GM23338 (cell line): ENCODE data around the gene DZIP1.

Experiments used
- CREB1 ChIP-seq: fragments of 250-450 bp; sonication (Bioruptor Pico); IDR thresholded peaks from 2 replicates; pipeline ENCODE4 v1.5.0; 2020; ENCODE audit warnings: low read depth, mild to moderate bottlenecking, moderate library complexity
- EZH2phosphoT487 ChIP-seq: fragments of 200-600 bp; sonication (generic); IDR thresholded peaks from one replicate; pipeline ENCODE4 v1.8.1; 2018; ENCODE audit warnings: antibody characterized with exemption; ENCODE audit not compliant: unreplicated experiment
- REST ChIP-seq: IDR thresholded peaks from one replicate; pipeline ENCODE4 v1.6.1; 2018; ENCODE audit warnings: antibody characterized with exemption; ENCODE audit not compliant: unreplicated experiment
- ZNF331 ChIP-seq: fragments of 250-450 bp; sonication (Bioruptor Pico); IDR thresholded peaks from 2 replicates; pipeline ENCODE4 v1.5.0; 2020; ENCODE audit warnings: low read depth, mild to moderate bottlenecking, moderate library complexity
- TF ChIP-seq, protein P1 (sequence below), 2 experiments: fragments of 200-600 bp in 1 of 2; sonication (generic) in 1 of 2; conservative IDR thresholded peaks; 2 replicates each; pipeline versions ENCODE4 v1.5.1 to v1.6.1; 2016 to 2017; ENCODE audit warnings: antibody characterized with exemption in 2 of 2, low read depth in 2 of 2, mild to moderate bottlenecking in 2 of 2, moderate library complexity in 1 of 2

DNA sequence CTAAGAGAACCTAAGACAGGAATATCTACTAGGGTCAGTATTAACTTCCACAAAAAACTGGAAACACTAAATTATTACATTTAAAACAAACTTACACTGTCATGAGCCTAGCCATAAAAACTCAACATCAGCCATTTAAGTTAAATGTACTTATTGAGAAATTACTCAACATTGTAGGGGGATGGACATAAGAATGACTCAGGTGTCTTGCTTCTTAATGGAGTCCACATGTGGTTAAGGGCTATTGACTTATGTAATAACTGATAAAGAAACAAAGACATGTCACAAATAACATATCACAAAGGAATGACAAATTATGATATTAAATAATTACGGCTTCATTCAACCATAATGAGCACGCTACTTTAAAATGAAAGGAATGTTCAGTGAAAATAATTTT, 55.8 kb downstream of the DZIP1 start:
- TF ChIP-seq EZH2phosphoT487 (no peak), ZNF331 (CRISPR knock-in tag) (no peak), REST (no peak), CREB1 (no peak)
- TF ChIP-seq, protein P1, sequence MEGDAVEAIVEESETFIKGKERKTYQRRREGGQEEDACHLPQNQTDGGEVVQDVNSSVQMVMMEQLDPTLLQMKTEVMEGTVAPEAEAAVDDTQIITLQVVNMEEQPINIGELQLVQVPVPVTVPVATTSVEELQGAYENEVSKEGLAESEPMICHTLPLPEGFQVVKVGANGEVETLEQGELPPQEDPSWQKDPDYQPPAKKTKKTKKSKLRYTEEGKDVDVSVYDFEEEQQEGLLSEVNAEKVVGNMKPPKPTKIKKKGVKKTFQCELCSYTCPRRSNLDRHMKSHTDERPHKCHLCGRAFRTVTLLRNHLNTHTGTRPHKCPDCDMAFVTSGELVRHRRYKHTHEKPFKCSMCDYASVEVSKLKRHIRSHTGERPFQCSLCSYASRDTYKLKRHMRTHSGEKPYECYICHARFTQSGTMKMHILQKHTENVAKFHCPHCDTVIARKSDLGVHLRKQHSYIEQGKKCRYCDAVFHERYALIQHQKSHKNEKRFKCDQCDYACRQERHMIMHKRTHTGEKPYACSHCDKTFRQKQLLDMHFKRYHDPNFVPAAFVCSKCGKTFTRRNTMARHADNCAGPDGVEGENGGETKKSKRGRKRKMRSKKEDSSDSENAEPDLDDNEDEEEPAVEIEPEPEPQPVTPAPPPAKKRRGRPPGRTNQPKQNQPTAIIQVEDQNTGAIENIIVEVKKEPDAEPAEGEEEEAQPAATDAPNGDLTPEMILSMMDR (conservative IDR thresholded peaks at IDR 0.05; ENCODE audit: low read depth in 2 of 2): no peak
